Measurements from ENCODE around the gene DNAJB12. TPM values are rescaled to one million over a fixed set of nuclear protein-coding genes. Genes with fewer than 3 reads are reported as not detected.
A peak's percentile ranks its signal among the peaks of the same experiment; 100 is the strongest.

Gene DNAJB12
- total RNA-seq, 2 experiments from 2014 or later, result 24.3 to 26.5 TPM

GRCh38 chr10:72370201-72370722 lies 15.5 kb upstream of the DNAJB12 start:
- Mint-ChIP-seq H3K27me3 (no peaks in the 10 kb centered on the region), H3K4me3 (no peak overlapping the region), H3K4me1 (peaks cover 19% of the 10 kb centered on the region), H3K27ac (peak overlapping the region; percentile 30), H3K36me3 (peaks cover 1% of the 10 kb centered on the region), H3K9me3 (no peaks in the 10 kb centered on the region)
- ATAC-seq (ENCODE audit: low read depth), result peak; percentile 80
- POLR2A ChIA-PET, result interaction anchor here (0.5 kb wide), 1 partner anchor 153 kb away, joined by 4 read pairs; no protein-coding TSS in a partner anchor
- no peak for DNase-seq

GRCh38 chr10:72367301-72367960 lies 12.7 kb upstream of the DNAJB12 start:
- Mint-ChIP-seq H3K4me1 (peaks cover 34% of the 10 kb centered on the region), H3K27me3 (no peaks in the 10 kb centered on the region), H3K4me3 (no peak overlapping the region), H3K9me3 (no peaks in the 10 kb centered on the region), H3K36me3 (peaks cover 1% of the 10 kb centered on the region), H3K27ac (no peak overlapping the region)
- POLR2A ChIA-PET, result no interaction called here
- ATAC-seq (ENCODE audit: low read depth) (no peak), DNase-seq (no peak)

- H3K4me1 Mint-ChIP-seq, result peaks cover 29% of the 10 kb centered on the region
- H3K36me3 Mint-ChIP-seq, result peaks cover 1% of the 10 kb centered on the region
- no peak for ATAC-seq (ENCODE audit: low read depth)
These were observed 10.6 kb upstream of the DNAJB12 start for GRCh38 chr10:72365106-72365895.

GRCh38 chr10:72364239-72364777 lies 9.6 kb upstream of the DNAJB12 start:
- Mint-ChIP-seq H3K27me3 (no peaks in the 10 kb centered on the region), H3K4me3 (peak overlapping the region; percentile 34), H3K9me3 (no peaks in the 10 kb centered on the region), H3K27ac (peak overlapping the region; percentile 72), H3K36me3 (peaks cover 1% of the 10 kb centered on the region), H3K4me1 (peaks cover 24% of the 10 kb centered on the region)
- peak; percentile 99 for ATAC-seq (ENCODE audit: low read depth)
- POLR2A ChIA-PET, result interaction anchor here (1.4 kb wide), 1 partner anchor 327 kb away, joined by 5 read pairs; the partner anchor contains the start of gene MCU
- DNase-seq, result peak; percentile 83

More at GRCh38 chr10:72365106-72365895, 10.6 kb upstream of the DNAJB12 start:
- Mint-ChIP-seq H3K27me3 (no peaks in the 10 kb centered on the region), H3K27ac (peak overlapping the region; percentile 72), H3K9me3 (no peaks in the 10 kb centered on the region), H3K4me3 (no peak overlapping the region)
- no peak for DNase-seq
- POLR2A ChIA-PET, result interaction anchor here (0.6 to 1.4 kb wide), 3 partner anchors 260 to 730 kb away, joined by 3 to 5 read pairs (median 4); partner anchors contain the start of gene MCU

GRCh38 chr10:72356987-72357386 lies 2.3 kb upstream of the DNAJB12 start:
- Mint-ChIP-seq H3K27me3 (no peaks in the 10 kb centered on the region), H3K4me3 (no peak overlapping the region), H3K27ac (no peak overlapping the region), H3K36me3 (no peaks in the 10 kb centered on the region), H3K9me3 (no peaks in the 10 kb centered on the region), H3K4me1 (peaks cover 23% of the 10 kb centered on the region)
- no peak for DNase-seq
- no peak for ATAC-seq (ENCODE audit: low read depth)
- POLR2A ChIA-PET, result no interaction called here

- Mint-ChIP-seq H3K4me1 (peaks cover 29% of the 10 kb centered on the region), H3K27me3 (no peaks in the 10 kb centered on the region), H3K36me3 (no peaks in the 10 kb centered on the region), H3K9me3 (no peaks in the 10 kb centered on the region), H3K4me3 (no peak overlapping the region), H3K27ac (no peak overlapping the region)
- POLR2A ChIA-PET, result no interaction called here
- ATAC-seq (ENCODE audit: low read depth) (no peak), DNase-seq (no peak)
These were observed 1.4 kb upstream of the DNAJB12 start for GRCh38 chr10:72356115-72356514.

GRCh38 chr10:72355214-72355555 lies 466 bp upstream of the DNAJB12 start:
- Mint-ChIP-seq H3K36me3 (peaks cover 2% of the 10 kb centered on the region), H3K27me3 (no peaks in the 10 kb centered on the region), H3K27ac (peak overlapping the region; percentile 98), H3K4me1 (peaks cover 29% of the 10 kb centered on the region), H3K4me3 (peak overlapping the region; percentile 98), H3K9me3 (no peaks in the 10 kb centered on the region)
- no peak for DNase-seq
- peak; percentile 8 for ATAC-seq (ENCODE audit: low read depth)
- POLR2A ChIA-PET, result interaction anchor here (1.0 to 1.7 kb wide), 2 partner anchors 12 to 270 kb away, joined by 3 read pairs; no protein-coding TSS in a partner anchor

- no peak for ATAC-seq (ENCODE audit: low read depth)
- Mint-ChIP-seq H3K27ac (peak overlapping the region; percentile 98), H3K4me1 (peaks cover 37% of the 10 kb centered on the region), H3K27me3 (no peaks in the 10 kb centered on the region), H3K4me3 (peak overlapping the region; percentile 98), H3K9me3 (no peaks in the 10 kb centered on the region), H3K36me3 (peaks cover 5% of the 10 kb centered on the region)
- no peak for DNase-seq
- POLR2A ChIA-PET, result interaction anchor here (1.4 to 1.7 kb wide), 2 partner anchors 9 to 11 kb away, joined by 3 to 6 read pairs; no protein-coding TSS in a partner anchor
These were observed 759 bp downstream of the DNAJB12 start for GRCh38 chr10:72353965-72354355.

GRCh38 chr10:72353028-72353964 lies 1.4 kb downstream of the DNAJB12 start:
- H3K27me3 Mint-ChIP-seq, result no peaks in the 10 kb centered on the region
- POLR2A ChIA-PET, result interaction anchor here (1.4 to 1.7 kb wide), 2 partner anchors 8 to 10 kb away, joined by 3 to 6 read pairs; no protein-coding TSS in a partner anchor
- H3K4me1 Mint-ChIP-seq, result peaks cover 39% of the 10 kb centered on the region

GRCh38 chr10:72351479-72351878 lies 3.2 kb downstream of the DNAJB12 start:
- peak overlapping the region; percentile 55 for H3K27ac Mint-ChIP-seq
- peaks cover 38% of the 10 kb centered on the region for H3K4me1 Mint-ChIP-seq
- POLR2A ChIA-PET, result interaction anchor here (1.4 kb wide), 1 partner anchor 76 kb away, joined by 4 read pairs; no protein-coding TSS in a partner anchor
- ATAC-seq (ENCODE audit: low read depth) (no peak), DNase-seq (no peak)
- H3K36me3 Mint-ChIP-seq, result peaks cover 5% of the 10 kb centered on the region
- H3K27me3 Mint-ChIP-seq, result no peaks in the 10 kb centered on the region
- no peak overlapping the region for H3K4me3 Mint-ChIP-seq
- no peaks in the 10 kb centered on the region for H3K9me3 Mint-ChIP-seq

More at GRCh38 chr10:72353028-72353964, 1.4 kb downstream of the DNAJB12 start:
- Mint-ChIP-seq H3K36me3 (peaks cover 5% of the 10 kb centered on the region), H3K9me3 (no peaks in the 10 kb centered on the region), H3K4me3 (peak overlapping the region; percentile 98), H3K27ac (peak overlapping the region; percentile 98)
- ATAC-seq (ENCODE audit: low read depth) (no peak), DNase-seq (no peak)

- Mint-ChIP-seq H3K27me3 (no peaks in the 10 kb centered on the region), H3K4me3 (no peak overlapping the region), H3K9me3 (no peaks in the 10 kb centered on the region), H3K36me3 (peaks cover 7% of the 10 kb centered on the region), H3K4me1 (peaks cover 36% of the 10 kb centered on the region), H3K27ac (peak overlapping the region; percentile 26)
- POLR2A ChIA-PET, result no interaction called here
- DNase-seq, result no peak
- no peak for ATAC-seq (ENCODE audit: low read depth)
These were observed 5.3 kb downstream of the DNAJB12 start for GRCh38 chr10:72349438-72349837.

- H3K4me1 Mint-ChIP-seq, result peaks cover 35% of the 10 kb centered on the region
- no peaks in the 10 kb centered on the region for H3K9me3 Mint-ChIP-seq
- POLR2A ChIA-PET, result no interaction called here
- H3K27me3 Mint-ChIP-seq, result no peaks in the 10 kb centered on the region
- no peak overlapping the region for H3K27ac Mint-ChIP-seq
- peaks cover 7% of the 10 kb centered on the region for H3K36me3 Mint-ChIP-seq
- no peak overlapping the region for H3K4me3 Mint-ChIP-seq
- DNase-seq, result no peak
- ATAC-seq (ENCODE audit: low read depth), result no peak
These were observed 6.4 kb downstream of the DNAJB12 start for GRCh38 chr10:72348282-72348681.

Measured in activated naive CD8-positive, alpha-beta T cell treated with anti-CD3 and anti-CD28 coated beads, Interleukin-2, amount 10 ng/mL, durations not matched to agents 7 days and 5 days (primary cell).